ENCODE data around the gene FOLR1.
"Not testable (repeated sequence)": the region's sequence is repeated elsewhere in the genome, so short reads cannot be mapped to it uniquely, and the experiment has no call there.

The FOLR1 gene

GRCh38 chr11:72203163-72203562, 11.2 kb downstream of the FOLR1 start:
- DNase-seq: no peak
- peaks cover 0 to 5% (median 0%) of the 10 kb centered on the region in 4 donors for H3K4me1 ChIP-seq

GRCh38 chr11:72204886-72205285, 12.9 kb downstream of the FOLR1 start:
- DNase-seq: no peak
- intact Hi-C loops (cut with DNase I; ENCODE audit: low total_unique reads): no loop called here
- Histone ChIP-seq H3K4me3 (no peak overlapping the region), H3K4me1 (peaks cover 0 to 5% (median 0%) of the 10 kb centered on the region in 4 donors), H3K27ac (no peak overlapping the region), H3K27me3 (peaks cover 0 to 5% of the 10 kb centered on the region in 2 donors), H3K9me3 (peaks cover 0 to 8% (median 6%) of the 10 kb centered on the region in 3 donors), H3K36me3 (no peaks in the 10 kb centered on the region)
- no peak for TF ChIP-seq CTCF (IDR thresholded peaks at IDR 0.05)

More at GRCh38 chr11:72203163-72203562, 11.2 kb downstream of the FOLR1 start:
- no peak overlapping the region for H3K4me3 ChIP-seq
- TF ChIP-seq CTCF (IDR thresholded peaks at IDR 0.05): no peak
- no peak overlapping the region for H3K27ac ChIP-seq
- intact Hi-C loops (cut with DNase I; ENCODE audit: low total_unique reads): no loop called here
- H3K9me3 ChIP-seq: no peaks in the 10 kb centered on the region
- H3K36me3 ChIP-seq: no peaks in the 10 kb centered on the region
- H3K27me3 ChIP-seq: no peaks in the 10 kb centered on the region

GRCh38 chr11:72206794-72207193, 14.9 kb downstream of the FOLR1 start:
- H3K27ac ChIP-seq; H3K36me3 ChIP-seq; H3K4me3 ChIP-seq; H3K4me1 ChIP-seq; H3K27me3 ChIP-seq; intact Hi-C loops (cut with DNase I; ENCODE audit: low total_unique reads): not testable (repeated sequence)
- DNase-seq: peak in 1 of 2 donors; percentile 37
- peaks cover 0 to 12% (median 6%) of the 10 kb centered on the region in 3 donors for H3K9me3 ChIP-seq

- intact Hi-C loops (cut with DNase I; ENCODE audit: low total_unique reads): no loop called here
- Histone ChIP-seq H3K4me3 (no peak overlapping the region), H3K27me3 (peaks cover 0 to 10% of the 10 kb centered on the region in 2 donors), H3K36me3 (no peaks in the 10 kb centered on the region), H3K9me3 (peaks cover 0 to 12% (median 6%) of the 10 kb centered on the region in 3 donors), H3K27ac (no peak overlapping the region), H3K4me1 (peaks cover 0 to 5% (median 0%) of the 10 kb centered on the region in 4 donors)
- no peak for TF ChIP-seq CTCF (IDR thresholded peaks at IDR 0.05)
- no peak for DNase-seq
These were observed 16.3 kb downstream of the FOLR1 start for GRCh38 chr11:72208281-72208680.

GRCh38 chr11:72209101-72209500, 17.2 kb downstream of the FOLR1 start:
- Histone ChIP-seq H3K4me1 (peaks cover 0 to 5% (median 0%) of the 10 kb centered on the region in 4 donors), H3K27me3 (peaks cover 0 to 10% of the 10 kb centered on the region in 2 donors), H3K9me3 (peaks cover 0 to 12% (median 6%) of the 10 kb centered on the region in 3 donors), H3K36me3 (no peaks in the 10 kb centered on the region), H3K27ac (no peak overlapping the region), H3K4me3 (no peak overlapping the region)
- TF ChIP-seq CTCF (IDR thresholded peaks at IDR 0.05): no peak
- no peak for DNase-seq
- intact Hi-C loops (cut with DNase I; ENCODE audit: low total_unique reads): no loop called here

DNA sequence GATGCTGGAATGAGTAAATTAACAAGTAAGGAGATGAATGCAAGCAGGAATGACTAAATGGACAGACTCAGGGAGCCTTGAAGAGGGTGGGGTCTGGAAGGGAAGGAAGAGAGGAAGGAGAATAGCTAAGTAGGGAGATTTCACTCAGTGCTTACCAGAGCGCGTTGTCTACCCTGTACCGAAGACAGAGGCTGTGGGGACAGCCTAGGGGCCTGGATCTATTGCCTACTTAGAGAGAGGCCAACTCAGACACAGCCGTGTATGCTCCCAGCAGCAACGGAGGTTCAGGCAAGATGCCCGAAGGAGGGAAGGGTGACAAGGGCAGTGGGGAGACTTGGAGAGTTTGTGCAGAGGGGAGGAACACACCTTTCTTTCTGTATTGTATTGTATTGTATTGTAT, 24.7 kb downstream of the FOLR1 start, which contains the start of gene FOLR2:
TSS of gene FOLR2 (plus strand) at position 157 of the 400 bp plus-strand sequence. CDS start 1,791 bp downstream, outside the sequence.
- no peak for DNase-seq
- H3K4me3 ChIP-seq: peak within 1 kb of the TSS in 1 of 2 donors; percentile 12

More for the DNA sequence above, 24.7 kb downstream of the FOLR1 start, which contains the start of gene FOLR2:
- Histone ChIP-seq H3K9me3 (no peaks in the 10 kb centered on the region), H3K27ac (no peak within 1 kb of the TSS), H3K27me3 (peaks cover 0 to 10% of the 10 kb centered on the region in 2 donors), H3K36me3 (no peaks in the 10 kb centered on the region), H3K4me1 (peaks cover 0 to 2% (median 0%) of the 10 kb centered on the region in 4 donors)
- intact Hi-C loops (cut with DNase I; ENCODE audit: low total_unique reads): no loop called here
- no peak for TF ChIP-seq CTCF (IDR thresholded peaks at IDR 0.05)
